Right hindlimb (tissue), 1 donor: ENCODE results near the gene USP24.
"Not testable (repeated sequence)": the region's sequence is repeated elsewhere in the genome, so short reads cannot be mapped to it uniquely, and the experiment has no call there.

Experiments used
- DNase-seq: peaks from one replicate; pipeline ENCODE4 v3.0.0-alpha.2; 2018

The USP24 gene

DNA sequence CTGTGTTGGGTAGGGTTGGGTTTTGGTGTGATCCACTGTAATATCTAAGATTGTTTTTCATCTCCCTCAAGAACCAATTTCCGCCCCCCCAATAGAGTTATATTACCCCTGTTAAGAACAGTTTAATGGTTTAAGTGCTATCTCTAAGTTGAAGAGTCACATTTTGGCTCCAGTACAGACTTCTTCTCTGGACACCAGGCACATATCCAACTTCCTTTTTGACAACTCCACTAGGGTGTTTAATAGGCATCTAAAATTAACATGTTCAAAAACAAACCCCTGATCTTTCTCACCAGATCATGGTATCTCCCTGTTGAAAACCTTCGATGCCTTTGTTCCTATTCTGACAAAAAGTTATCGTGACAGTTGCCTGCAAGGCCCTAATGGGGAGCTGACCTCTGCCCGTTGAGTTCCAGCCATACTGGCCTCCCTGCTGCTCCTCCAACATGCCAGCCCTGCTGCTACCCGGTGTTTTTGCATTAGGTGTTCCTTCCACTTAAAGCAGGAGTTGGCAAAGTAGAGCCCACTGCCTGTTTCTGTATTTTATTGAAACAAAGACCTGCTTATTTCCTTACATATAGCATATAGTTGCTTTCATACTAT, 18.6 kb downstream of the USP24 start:
- DNase-seq = no peak

GRCh38 chr1:55195521-55196233, 19.5 kb downstream of the USP24 start:
- DNase-seq = no peak

DNA sequence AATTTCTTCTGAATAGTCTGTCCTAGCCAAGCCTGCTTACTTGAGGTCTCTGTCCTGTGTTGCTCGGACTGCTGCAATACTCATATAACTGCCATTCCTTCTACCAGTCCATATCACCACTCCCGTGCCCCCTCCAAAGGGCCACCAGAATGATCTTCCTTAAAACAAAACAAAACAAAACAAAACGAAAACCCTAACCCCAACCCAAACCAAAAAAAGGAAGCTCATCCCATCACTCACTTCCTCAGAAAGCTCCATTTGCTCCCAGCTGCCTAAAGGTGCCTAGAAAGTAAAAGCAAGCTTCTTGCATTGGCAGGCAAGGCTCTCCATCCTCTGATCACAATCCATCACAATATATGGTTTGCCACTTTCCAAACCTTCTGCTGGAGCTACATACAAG, 20.3 kb downstream of the USP24 start:
- DNase-seq = no peak

- no peak for DNase-seq
Observed at GRCh38 chr1:55192093-55192492, 23.1 kb downstream of the USP24 start.

GRCh38 chr1:55191219-55191952, 23.8 kb downstream of the USP24 start:
- not testable (repeated sequence) for DNase-seq

DNA sequence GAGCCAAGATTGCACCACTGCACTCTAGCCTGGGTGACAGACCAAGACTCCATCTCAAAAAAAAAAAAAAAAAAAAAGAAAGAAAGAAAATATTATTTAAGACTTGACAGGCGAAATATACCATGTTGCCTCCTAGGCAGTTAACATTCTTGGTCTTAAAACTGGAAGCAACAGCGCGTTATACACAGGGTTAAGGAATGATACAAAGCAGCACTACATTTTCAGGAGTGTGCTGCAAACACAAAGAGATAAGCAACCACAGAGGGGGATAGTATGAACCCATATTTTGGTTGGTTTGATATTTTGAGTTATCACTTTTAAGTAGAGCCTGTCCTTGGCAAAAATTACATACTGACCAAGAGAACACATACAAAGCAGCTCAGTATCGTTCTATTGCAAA, 25.1 kb downstream of the USP24 start:
- no peak for DNase-seq

- DNase-seq = no peak
Observed at GRCh38 chr1:55188909-55189308, 26.3 kb downstream of the USP24 start.

DNA sequence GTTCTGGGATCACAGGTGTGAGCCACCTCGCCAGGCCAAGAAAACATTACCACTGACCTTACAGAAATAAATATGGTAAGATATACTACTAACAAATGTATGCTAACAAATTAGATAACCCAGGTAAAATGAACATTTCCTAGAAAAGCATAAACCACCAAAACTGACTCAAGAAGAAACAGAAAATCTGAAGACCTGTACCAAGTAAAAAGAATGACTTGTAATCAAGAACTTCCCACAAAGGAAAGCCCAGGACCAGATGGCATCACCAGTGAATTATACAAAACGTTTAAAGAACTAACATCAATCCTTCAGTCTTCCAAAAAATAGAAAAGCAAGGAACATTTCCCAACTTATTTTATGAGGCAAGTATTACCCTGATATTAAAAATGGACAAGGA, 29.3 kb downstream of the USP24 start:
- no peak for DNase-seq

DNA sequence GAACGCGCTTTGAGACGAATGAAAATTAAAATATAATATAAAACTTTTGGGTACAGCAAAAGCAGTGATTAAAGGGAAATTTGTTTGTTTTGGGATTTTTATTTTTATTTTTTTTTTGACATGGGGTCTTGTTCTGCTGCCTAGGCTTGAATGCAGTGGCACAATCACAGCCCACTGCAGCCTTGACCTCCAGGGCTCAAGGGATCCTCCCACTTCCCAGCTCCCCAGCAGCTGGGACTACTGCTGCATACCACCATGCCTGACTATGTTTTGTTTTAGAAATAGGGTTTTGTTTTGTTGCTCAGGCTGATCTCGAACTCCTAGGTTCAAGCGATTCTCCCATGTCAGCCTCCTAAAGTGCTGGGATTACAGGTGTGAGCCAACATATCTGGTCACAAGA, 30.3 kb downstream of the USP24 start:
- DNase-seq = no peak

DNA sequence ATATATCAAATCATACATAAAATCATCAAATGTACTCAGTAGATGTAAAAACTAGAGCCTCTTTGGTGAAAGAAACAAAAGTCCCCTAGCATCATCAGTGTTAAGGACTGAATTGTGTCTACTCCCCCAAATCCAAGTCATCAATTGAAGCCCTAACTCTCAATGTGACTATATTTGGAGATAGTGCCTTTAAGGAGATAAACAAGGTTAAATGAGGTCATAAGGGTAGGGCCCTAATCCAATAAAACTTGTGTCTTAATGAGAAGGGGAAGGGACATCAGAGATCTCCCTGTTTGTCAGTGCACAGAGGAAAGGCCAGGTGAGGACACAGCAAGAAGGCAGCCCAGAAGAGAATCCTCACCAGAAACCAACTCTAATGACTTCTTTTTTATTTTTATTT, 33.5 kb downstream of the USP24 start:
- DNase-seq = no peak

DNA sequence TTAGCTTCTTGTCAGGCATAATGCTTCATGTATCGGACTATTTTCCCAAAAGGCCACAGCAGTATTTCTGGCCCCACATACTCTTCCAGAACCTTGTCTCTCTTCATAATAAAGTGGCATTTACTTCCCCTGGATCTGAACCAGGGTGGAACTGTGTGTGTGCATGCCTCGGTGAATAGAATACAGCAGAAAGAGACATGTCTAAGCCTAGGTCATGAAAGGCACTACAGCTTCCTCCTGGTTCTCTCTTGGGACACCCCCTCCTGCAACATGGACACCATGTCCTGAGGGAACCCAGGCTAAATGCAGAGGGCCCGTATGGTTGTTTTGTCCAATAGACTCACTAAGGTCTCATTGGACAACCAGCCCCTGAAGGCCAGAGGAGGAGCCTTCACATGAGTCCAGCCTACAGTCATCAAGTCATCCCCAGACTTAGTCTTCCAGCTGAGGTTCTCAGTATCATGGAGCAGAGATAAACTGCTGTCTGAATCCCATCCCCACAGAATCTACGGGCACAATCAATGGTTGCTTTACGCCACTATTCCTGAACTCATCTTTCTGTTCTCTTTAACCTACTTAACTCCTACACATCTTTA, 35.0 kb downstream of the USP24 start:
- DNase-seq = no peak

- no peak for DNase-seq
Observed at GRCh38 chr1:55179177-55179835, 35.9 kb downstream of the USP24 start.

GRCh38 chr1:55172687-55173086, 42.5 kb downstream of the USP24 start:
- no peak for DNase-seq

GRCh38 chr1:55172272-55172671, 42.9 kb downstream of the USP24 start:
- DNase-seq = no peak

GRCh38 chr1:55171694-55172093, 43.5 kb downstream of the USP24 start:
- DNase-seq = no peak

DNA sequence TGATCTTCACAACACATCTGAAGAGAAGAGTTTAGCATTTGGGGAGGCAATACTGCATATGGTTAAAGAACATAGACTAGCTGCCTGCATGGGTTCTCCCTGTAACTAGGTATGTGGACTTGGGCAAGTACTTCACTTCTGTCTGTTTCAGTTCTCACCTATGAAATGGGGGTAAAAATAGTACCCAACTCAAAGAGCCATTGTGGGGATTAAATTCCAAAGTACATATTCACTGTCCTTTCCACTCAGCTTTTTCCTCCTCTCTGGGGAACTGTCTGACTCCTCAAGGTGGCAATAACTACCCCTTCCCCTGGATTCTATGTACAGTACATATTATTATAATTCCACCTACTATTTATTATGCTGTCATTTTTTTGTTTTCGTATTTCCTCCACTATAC, 44.7 kb downstream of the USP24 start:
- DNase-seq = no peak

- no peak for DNase-seq
Observed at GRCh38 chr1:55169126-55169525, 46.0 kb downstream of the USP24 start.

DNA sequence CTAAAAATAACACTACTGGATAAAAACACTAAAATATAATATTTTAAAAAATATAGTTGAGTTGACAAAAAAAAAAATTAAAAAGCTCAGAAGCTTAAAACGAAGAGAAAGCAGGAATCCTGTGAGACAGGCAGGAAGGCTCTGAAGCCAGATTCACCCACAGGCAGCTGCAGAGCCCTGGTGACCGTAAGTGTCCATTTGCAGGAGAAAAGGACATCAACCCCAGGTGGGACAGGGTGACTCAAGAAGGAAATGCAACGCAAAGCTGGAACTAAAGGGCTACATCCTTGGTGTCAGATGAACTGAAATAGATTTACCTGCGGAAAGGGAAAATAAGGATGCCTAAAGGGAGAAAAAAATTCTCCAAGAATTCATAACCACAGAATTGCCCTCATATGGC, 46.8 kb downstream of the USP24 start:
- DNase-seq = no peak

GRCh38 chr1:55167224-55167871, 47.8 kb downstream of the USP24 start:
- DNase-seq = no peak

DNA sequence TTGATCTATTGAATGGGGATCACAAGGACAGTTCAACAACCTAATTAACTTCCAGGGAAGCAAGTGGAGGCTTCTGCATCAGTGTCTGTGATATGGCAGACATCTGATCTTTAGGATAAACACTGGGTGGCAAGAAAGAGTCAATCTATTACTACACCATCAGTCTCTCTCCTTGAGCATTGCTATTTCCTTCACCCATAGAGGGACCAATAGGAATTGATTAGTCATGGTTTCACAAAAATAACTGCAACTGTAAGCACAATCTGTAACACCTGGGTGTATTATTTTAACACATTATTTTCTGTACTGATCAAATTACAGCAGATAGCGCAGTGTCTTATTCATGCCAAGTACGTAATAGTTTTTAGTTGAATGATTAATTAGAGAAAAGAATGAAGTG, 50.3 kb downstream of the USP24 start:
- no peak for DNase-seq

DNA sequence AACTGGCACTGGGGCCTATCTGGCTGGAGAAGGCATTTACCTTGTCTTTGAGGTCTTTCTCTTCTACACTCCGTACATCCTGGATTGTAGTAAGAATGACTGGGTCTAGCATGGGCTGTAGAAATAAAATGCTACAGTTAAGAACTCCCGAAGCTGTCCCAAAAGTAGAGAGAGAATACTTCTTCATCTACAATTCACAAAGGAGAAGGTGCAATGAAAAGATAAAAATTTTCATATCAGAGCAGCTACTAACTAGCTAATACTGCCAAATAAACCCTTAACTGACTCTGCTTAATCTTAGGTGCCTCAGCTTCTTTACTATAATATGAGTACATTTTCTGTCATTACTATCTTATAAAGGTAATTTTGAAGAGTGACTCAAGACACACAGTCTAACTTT, 55.6 kb downstream of the USP24 start:
- no peak for DNase-seq

GRCh38 chr1:55156608-55157007, 58.6 kb downstream of the USP24 start:
- DNase-seq = no peak

DNA sequence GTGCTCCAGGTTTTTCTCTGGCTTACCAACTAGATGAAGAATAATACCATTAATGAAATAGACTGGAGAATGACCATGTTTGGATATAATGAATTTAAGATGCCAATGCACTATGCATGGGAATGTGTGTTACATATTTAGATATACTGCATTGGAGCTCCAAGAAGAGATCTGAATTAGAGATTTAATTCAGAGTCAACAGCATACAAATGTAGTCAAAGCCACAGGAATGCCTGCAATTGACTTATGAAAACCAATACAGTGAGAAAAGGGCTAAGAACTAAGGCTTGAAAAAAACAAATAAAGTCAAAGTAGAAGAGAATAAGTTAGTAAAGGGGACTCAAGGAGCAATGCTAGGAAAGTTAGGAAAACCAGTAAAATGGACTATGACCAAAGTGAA, 59.1 kb downstream of the USP24 start:
- DNase-seq = no peak
